ENCODE measurements around the gene GLG1. TPM values are rescaled to one million over a fixed set of nuclear protein-coding genes. Genes with fewer than 3 reads are reported as not detected.
"Not testable (repeated sequence)": the region's sequence is repeated elsewhere in the genome, so short reads cannot be mapped to it uniquely, and the experiment has no call there.

Gene GLG1
- total RNA-seq, 4 donors from 2014 or later, result 72.0 to 170 (median 105) TPM

DNA sequence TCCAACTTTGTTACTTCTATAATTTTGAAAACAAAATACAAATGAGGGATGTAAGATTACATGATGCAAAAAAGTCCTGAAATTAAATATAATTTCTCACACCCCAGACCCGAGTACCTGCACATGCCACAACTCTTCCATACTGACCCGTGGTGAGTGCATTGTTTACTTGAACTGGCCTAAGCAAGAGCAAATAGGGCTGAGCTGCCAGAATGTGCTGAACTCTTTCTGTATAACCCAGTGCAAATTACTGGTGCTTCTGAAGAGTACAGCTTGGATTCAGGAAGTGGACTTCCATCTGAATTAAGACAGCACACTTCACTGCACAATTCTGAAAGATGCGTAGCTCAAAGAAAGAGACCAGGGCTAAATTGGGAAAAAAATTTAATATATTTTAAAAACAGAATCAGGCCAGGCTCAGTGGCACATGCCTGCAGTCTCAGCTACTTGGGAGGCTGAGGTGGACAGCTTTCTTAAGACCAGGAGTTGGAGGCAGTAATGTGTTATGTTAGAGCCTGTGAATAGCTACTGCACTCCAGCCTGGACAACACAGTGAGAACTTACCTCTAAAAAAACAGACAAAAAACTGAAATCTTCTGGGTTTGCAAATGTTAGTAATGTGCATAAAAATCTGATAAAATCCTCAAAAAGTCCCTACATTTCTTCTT lies 63.9 kb downstream of the GLG1 start:
- H3K9me3 ChIP-seq; H3K4me3 ChIP-seq; intact Hi-C loops (cut with DNase I; ENCODE audit: low total_unique reads); H3K27ac ChIP-seq; in situ Hi-C loops (cut with MboI; ENCODE audit: low sequenced_read_pairs in 4 of 4); ATAC-seq; DNase-seq; H3K27me3 ChIP-seq; H3K36me3 ChIP-seq: not testable (repeated sequence)
- H3K4me1 ChIP-seq, result peaks cover 3 to 16% of the 10 kb centered on the region in 2 donors

GRCh38 chr16:74540663-74541062 lies 66.3 kb downstream of the GLG1 start:
- H3K27ac ChIP-seq; in situ Hi-C loops (cut with MboI; ENCODE audit: low sequenced_read_pairs in 4 of 4); H3K27me3 ChIP-seq; H3K36me3 ChIP-seq; ATAC-seq; DNase-seq; H3K4me1 ChIP-seq; H3K9me3 ChIP-seq; intact Hi-C loops (cut with DNase I; ENCODE audit: low total_unique reads); H3K4me3 ChIP-seq: not testable (repeated sequence)

DNA sequence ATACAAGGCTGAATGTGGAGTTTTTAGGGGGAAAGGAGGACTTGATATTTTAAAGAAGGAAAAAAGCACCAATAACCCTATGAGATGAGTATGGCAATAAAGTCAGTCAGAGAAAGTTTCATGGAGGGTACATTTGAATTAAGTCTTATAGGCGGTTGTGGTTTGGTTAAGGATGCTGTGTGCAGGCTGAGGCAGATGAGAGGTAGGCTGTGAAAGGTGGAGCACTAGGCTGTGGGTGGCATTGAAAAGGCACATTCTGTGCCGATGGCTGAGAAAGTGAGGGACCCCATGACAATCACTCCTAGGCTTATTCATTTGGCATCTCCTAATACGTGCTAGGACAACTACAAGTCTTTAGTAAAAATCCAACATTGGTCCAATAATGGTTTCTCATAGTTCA lies 68.1 kb downstream of the GLG1 start:
- H3K36me3 ChIP-seq; ATAC-seq; H3K27me3 ChIP-seq; H3K4me1 ChIP-seq; DNase-seq; H3K9me3 ChIP-seq; intact Hi-C loops (cut with DNase I; ENCODE audit: low total_unique reads); H3K27ac ChIP-seq; in situ Hi-C loops (cut with MboI; ENCODE audit: low sequenced_read_pairs in 4 of 4); H3K4me3 ChIP-seq: not testable (repeated sequence)

DNA sequence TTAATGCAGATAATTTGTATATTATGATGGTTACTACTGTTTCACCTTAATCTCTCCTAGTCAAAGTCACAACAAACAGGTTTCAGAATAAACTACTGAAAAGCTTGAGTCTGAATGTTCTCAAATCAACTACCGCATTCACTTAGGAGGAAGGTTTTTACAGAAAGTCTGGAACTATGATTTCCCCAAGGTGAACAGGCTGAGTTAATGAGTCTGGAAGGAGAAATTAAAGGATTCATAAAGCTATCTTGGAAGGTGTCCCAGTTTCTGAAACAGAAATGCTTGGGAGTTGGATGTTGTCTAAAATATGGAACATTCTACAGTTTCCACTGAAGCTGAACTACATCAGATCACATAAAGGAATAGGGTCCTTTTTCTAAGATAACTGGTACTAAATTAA lies 69.2 kb downstream of the GLG1 start:
- intact Hi-C loops (cut with DNase I; ENCODE audit: low total_unique reads); ATAC-seq; in situ Hi-C loops (cut with MboI; ENCODE audit: low sequenced_read_pairs in 4 of 4); H3K27me3 ChIP-seq; DNase-seq; H3K36me3 ChIP-seq; H3K9me3 ChIP-seq; H3K4me1 ChIP-seq; H3K27ac ChIP-seq; H3K4me3 ChIP-seq: not testable (repeated sequence)

DNA sequence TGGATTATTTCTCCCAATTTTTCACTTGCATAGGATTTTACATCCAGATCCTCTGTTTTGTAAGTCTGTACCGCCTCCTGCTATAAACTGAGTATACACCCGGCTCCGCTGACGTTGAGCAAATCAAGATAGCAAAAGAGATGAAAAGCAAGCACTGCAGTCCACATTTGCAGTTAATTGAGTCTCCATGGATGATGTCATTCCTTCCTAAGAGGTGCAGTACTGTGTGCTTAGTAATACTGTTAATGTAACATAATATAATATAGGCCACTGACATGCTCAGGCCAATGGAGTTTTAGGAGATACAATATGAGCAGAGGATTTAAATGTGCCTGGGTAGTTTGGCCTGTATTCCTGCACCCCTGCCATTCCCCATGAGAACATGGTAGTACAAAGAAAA lies 72.3 kb downstream of the GLG1 start:
- H3K9me3 ChIP-seq; H3K4me3 ChIP-seq; H3K4me1 ChIP-seq; H3K27me3 ChIP-seq; in situ Hi-C loops (cut with MboI; ENCODE audit: low sequenced_read_pairs in 4 of 4); H3K27ac ChIP-seq; H3K36me3 ChIP-seq; intact Hi-C loops (cut with DNase I; ENCODE audit: low total_unique reads); DNase-seq: not testable (repeated sequence)
- peak in 1 of 2 donors; percentile 54 for ATAC-seq

GRCh38 chr16:74524926-74525325 lies 82.0 kb downstream of the GLG1 start:
- Histone ChIP-seq H3K36me3 (peaks cover 2 to 9% of the 10 kb centered on the region in 2 donors), H3K4me1 (peaks cover 5 to 7% of the 10 kb centered on the region in 2 donors), H3K9me3 (no peaks in the 10 kb centered on the region), H3K27me3 (no peaks in the 10 kb centered on the region), H3K4me3 (no peak overlapping the region), H3K27ac (no peak overlapping the region)
- intact Hi-C loops (cut with DNase I; ENCODE audit: low total_unique reads) (no loop called here), in situ Hi-C loops (cut with MboI; ENCODE audit: low sequenced_read_pairs in 4 of 4) (no loop called here)
- TF ChIP-seq, protein P1, sequence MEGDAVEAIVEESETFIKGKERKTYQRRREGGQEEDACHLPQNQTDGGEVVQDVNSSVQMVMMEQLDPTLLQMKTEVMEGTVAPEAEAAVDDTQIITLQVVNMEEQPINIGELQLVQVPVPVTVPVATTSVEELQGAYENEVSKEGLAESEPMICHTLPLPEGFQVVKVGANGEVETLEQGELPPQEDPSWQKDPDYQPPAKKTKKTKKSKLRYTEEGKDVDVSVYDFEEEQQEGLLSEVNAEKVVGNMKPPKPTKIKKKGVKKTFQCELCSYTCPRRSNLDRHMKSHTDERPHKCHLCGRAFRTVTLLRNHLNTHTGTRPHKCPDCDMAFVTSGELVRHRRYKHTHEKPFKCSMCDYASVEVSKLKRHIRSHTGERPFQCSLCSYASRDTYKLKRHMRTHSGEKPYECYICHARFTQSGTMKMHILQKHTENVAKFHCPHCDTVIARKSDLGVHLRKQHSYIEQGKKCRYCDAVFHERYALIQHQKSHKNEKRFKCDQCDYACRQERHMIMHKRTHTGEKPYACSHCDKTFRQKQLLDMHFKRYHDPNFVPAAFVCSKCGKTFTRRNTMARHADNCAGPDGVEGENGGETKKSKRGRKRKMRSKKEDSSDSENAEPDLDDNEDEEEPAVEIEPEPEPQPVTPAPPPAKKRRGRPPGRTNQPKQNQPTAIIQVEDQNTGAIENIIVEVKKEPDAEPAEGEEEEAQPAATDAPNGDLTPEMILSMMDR (IDR thresholded peaks at IDR 0.05 in 4 of 5, conservative IDR thresholded peaks at IDR 0.05 in 1 of 5), result no peak
- TF ChIP-seq POLR2A (IDR thresholded peaks at IDR 0.05), result no peak
- ATAC-seq (no peak), DNase-seq (no peak)

DNA sequence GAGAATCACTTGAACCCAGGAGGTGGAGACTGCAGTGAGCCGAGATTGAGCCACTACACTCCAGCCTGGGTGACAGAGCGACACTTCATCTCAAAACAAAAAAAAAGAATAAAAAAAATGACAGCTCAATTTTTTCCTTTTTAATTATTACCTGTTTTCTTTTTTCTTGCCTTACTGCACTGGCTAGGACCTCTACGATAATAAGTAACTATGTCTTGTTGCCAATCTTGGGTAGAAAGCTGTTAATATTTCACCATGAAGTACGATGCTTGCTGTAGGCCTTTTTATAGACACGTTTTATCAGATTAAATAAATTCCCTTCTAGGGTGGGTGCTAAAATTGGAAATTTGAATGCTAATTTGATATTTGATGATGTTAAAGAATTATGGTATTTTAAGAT lies 82.8 kb downstream of the GLG1 start:
- in situ Hi-C loops (cut with MboI; ENCODE audit: low sequenced_read_pairs in 4 of 4) (no loop called here), intact Hi-C loops (cut with DNase I; ENCODE audit: low total_unique reads) (no loop called here)
- peaks cover 2 to 9% of the 10 kb centered on the region in 2 donors for H3K36me3 ChIP-seq
- DNase-seq (no peak), ATAC-seq (no peak)
- TF ChIP-seq, protein P1 (IDR thresholded peaks at IDR 0.05 in 4 of 5, conservative IDR thresholded peaks at IDR 0.05 in 1 of 5), result no peak
- TF ChIP-seq POLR2A (IDR thresholded peaks at IDR 0.05), result no peak
- peaks cover 5 to 7% of the 10 kb centered on the region in 2 donors for H3K4me1 ChIP-seq
- no peaks in the 10 kb centered on the region for H3K27me3 ChIP-seq
- no peak overlapping the region for H3K27ac ChIP-seq
- H3K9me3 ChIP-seq, result no peaks in the 10 kb centered on the region
- H3K4me3 ChIP-seq, result no peak overlapping the region

DNA sequence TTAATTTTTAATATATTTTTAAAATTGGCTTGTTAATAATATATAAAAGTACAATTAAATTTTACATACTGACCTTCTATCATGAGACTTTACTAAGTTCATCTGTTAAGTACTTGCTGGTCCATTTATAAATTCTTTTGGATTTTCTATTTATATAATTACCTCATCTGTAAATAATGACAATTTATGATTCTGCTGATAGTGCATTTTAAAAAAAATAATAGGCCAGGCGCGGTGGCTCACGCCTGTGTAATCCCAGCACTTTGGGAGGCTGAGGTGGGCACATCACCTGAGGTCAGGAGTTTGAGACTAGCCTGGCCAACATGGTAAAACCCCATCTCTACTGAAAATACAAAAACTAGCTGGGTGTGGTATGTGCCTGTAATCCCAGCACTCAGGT lies 83.2 kb downstream of the GLG1 start:
- H3K4me3 ChIP-seq; H3K4me1 ChIP-seq; H3K36me3 ChIP-seq; H3K27ac ChIP-seq; intact Hi-C loops (cut with DNase I; ENCODE audit: low total_unique reads); in situ Hi-C loops (cut with MboI; ENCODE audit: low sequenced_read_pairs in 4 of 4); H3K9me3 ChIP-seq; H3K27me3 ChIP-seq; DNase-seq; ATAC-seq: not testable (repeated sequence)
